Measurements from ENCODE around the gene GNAQ.

DNA sequence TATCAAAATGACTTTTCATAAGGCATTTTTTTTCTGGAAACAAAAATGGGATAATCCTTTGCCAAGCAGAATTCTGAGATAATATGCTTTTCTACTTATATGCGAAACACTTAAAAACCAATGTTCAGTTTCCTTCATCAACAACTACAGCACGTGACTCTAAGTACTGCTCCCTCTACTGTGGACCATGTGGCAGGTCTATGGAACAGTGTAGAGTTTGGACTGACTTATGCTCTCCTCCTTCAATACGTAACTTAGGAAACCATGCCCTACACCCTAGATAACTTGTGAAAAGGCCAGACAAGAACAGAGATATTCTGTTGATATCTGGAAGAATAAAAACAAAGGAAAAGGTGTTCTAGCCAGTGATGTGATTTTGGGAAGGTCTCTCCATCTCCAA lies 272.2 kb downstream of the GNAQ start:
- TF ChIP-seq, protein P1, sequence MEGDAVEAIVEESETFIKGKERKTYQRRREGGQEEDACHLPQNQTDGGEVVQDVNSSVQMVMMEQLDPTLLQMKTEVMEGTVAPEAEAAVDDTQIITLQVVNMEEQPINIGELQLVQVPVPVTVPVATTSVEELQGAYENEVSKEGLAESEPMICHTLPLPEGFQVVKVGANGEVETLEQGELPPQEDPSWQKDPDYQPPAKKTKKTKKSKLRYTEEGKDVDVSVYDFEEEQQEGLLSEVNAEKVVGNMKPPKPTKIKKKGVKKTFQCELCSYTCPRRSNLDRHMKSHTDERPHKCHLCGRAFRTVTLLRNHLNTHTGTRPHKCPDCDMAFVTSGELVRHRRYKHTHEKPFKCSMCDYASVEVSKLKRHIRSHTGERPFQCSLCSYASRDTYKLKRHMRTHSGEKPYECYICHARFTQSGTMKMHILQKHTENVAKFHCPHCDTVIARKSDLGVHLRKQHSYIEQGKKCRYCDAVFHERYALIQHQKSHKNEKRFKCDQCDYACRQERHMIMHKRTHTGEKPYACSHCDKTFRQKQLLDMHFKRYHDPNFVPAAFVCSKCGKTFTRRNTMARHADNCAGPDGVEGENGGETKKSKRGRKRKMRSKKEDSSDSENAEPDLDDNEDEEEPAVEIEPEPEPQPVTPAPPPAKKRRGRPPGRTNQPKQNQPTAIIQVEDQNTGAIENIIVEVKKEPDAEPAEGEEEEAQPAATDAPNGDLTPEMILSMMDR (conservative IDR thresholded peaks at IDR 0.05; ENCODE audit: low read depth in 2 of 2), result no peak
- TF ChIP-seq, protein P2, sequence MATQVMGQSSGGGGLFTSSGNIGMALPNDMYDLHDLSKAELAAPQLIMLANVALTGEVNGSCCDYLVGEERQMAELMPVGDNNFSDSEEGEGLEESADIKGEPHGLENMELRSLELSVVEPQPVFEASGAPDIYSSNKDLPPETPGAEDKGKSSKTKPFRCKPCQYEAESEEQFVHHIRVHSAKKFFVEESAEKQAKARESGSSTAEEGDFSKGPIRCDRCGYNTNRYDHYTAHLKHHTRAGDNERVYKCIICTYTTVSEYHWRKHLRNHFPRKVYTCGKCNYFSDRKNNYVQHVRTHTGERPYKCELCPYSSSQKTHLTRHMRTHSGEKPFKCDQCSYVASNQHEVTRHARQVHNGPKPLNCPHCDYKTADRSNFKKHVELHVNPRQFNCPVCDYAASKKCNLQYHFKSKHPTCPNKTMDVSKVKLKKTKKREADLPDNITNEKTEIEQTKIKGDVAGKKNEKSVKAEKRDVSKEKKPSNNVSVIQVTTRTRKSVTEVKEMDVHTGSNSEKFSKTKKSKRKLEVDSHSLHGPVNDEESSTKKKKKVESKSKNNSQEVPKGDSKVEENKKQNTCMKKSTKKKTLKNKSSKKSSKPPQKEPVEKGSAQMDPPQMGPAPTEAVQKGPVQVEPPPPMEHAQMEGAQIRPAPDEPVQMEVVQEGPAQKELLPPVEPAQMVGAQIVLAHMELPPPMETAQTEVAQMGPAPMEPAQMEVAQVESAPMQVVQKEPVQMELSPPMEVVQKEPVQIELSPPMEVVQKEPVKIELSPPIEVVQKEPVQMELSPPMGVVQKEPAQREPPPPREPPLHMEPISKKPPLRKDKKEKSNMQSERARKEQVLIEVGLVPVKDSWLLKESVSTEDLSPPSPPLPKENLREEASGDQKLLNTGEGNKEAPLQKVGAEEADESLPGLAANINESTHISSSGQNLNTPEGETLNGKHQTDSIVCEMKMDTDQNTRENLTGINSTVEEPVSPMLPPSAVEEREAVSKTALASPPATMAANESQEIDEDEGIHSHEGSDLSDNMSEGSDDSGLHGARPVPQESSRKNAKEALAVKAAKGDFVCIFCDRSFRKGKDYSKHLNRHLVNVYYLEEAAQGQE (IDR thresholded peaks at IDR 0.05; ENCODE audit: unreplicated experiment), result no peak
- TF ChIP-seq EZH2 (IDR thresholded peaks at IDR 0.05; ENCODE audit: low read depth, unreplicated experiment), result no peak
